OCI-LY7 (cell line): Measurements from ENCODE around the gene ZBED4. TPM values are rescaled to one million over a fixed set of nuclear protein-coding genes. Genes with fewer than 3 reads are reported as not detected.

Experiments
- BruUV-seq: library from RNA; stranded (reverse); fragments of 400-500 nt; replicated peaks from 2 replicates; lab custom pipeline; 2021; lab: Mats Ljungman, UMichigan
- CTCF ChIA-PET: fragments of 300-600 bp; sonication (Branson Sonifier 250); formaldehyde crosslinking; loops from one replicate; lab custom pipeline; 2022; ENCODE audit warnings: antibody characterized with exemption; ENCODE audit not compliant: unreplicated experiment; lab: Charles Lee
- POLR2A ChIA-PET: fragments of 300-600 bp; sonication (Branson Sonifier 250); formaldehyde crosslinking; loops from one replicate; lab custom pipeline; 2022; ENCODE audit warnings: antibody characterized with exemption; lab: Charles Lee
- DNase-seq: peaks from one replicate; pipeline ENCODE4 v3.0.0-alpha.2; 2015; ENCODE audit warnings: low spot score
- H2AFZ ChIP-seq: fragments of 200-600 bp; sonication (generic), shearing (Covaris generic); 2 replicates; pipeline ENCODE4 v1.6.1; 2014; ENCODE audit warnings: mild to moderate bottlenecking, antibody characterized with exemption, low read length, moderate library complexity
- H3K27ac ChIP-seq: fragments of 200-600 bp; sonication (generic); 2 replicates; pipeline ENCODE4 v1.5.1; 2014; ENCODE audit warnings: mixed run types, low read depth, mild to moderate bottlenecking, moderate library complexity, low read length, inconsistent platforms; ENCODE audit not compliant: poor library complexity, severe bottlenecking
- H3K36me3 ChIP-seq: fragments of 200-600 bp; sonication (generic); 2 replicates; pipeline ENCODE4 v1.6.1; 2014; ENCODE audit warnings: mild to moderate bottlenecking, antibody characterized with exemption, low read length, moderate library complexity, mixed read lengths; ENCODE audit not compliant: insufficient read depth
- H3K4me1 ChIP-seq: fragments of 200-600 bp; sonication (generic); 2 replicates; pipeline ENCODE4 v1.5.1; 2014; ENCODE audit warnings: mild to moderate bottlenecking, low read length; ENCODE audit not compliant: insufficient read depth, poor library complexity, severe bottlenecking
- H3K4me2 ChIP-seq: fragments of 200-600 bp; sonication (generic); 2 replicates; pipeline ENCODE4 v1.6.1; 2014; ENCODE audit warnings: mild to moderate bottlenecking, low read length
- H3K4me3 ChIP-seq: fragments of 200-600 bp; sonication (generic); 2 replicates; pipeline ENCODE4 v1.5.1; 2014; ENCODE audit warnings: mild to moderate bottlenecking, low read depth, low read length; ENCODE audit not compliant: poor library complexity, severe bottlenecking
- H3K79me2 ChIP-seq: fragments of 200-600 bp; sonication (generic); 2 replicates; pipeline ENCODE4 v1.6.1; 2016; ENCODE audit warnings: low read depth, mild to moderate bottlenecking, low read length, moderate library complexity, mixed read lengths; ENCODE audit not compliant: insufficient read depth
- H3K9me2 ChIP-seq: fragments of 200-600 bp; sonication (generic); 2 replicates; pipeline ENCODE4 v1.6.1; 2016; ENCODE audit warnings: mild to moderate bottlenecking, low read length, mixed read lengths; ENCODE audit not compliant: insufficient read depth
- H3K9me3 ChIP-seq: fragments of 200-600 bp; sonication (generic); 2 replicates; pipeline ENCODE4 v1.6.1; 2014; ENCODE audit warnings: mild to moderate bottlenecking, mixed run types, low read length, mixed read lengths
- H4K20me1 ChIP-seq: fragments of 200-600 bp; sonication (generic); 2 replicates; pipeline ENCODE4 v1.6.1; 2014; ENCODE audit warnings: mild to moderate bottlenecking, antibody characterized with exemption, low read length, moderate library complexity, mixed read lengths; ENCODE audit not compliant: insufficient read depth
- EZH2phosphoT487 ChIP-seq: fragments of 200-600 bp; sonication (generic); IDR thresholded peaks from 2 replicates; pipeline ENCODE4 v1.6.1; 2018; ENCODE audit warnings: low read depth, borderline replicate concordance, mild to moderate bottlenecking, mixed run types, antibody characterized with exemption, low read length, moderate library complexity, mixed read lengths
- intact Hi-C: fragments of 100-400 bp; cut with micrococcal nuclease; formaldehyde crosslinking; loops from one replicate; pipeline ENCODE4 v1.10.0; 2022; ENCODE audit not compliant: unreplicated experiment
- total RNA-seq, 2 experiments: library from RNA; depleted of rRNA in 1 of 2; stranded (reverse); fragments of >200 nt in 1 of 2; shearing (Covaris generic) in 1 of 2; gene quantifications; 2 replicates each; pipeline ENCODE4 v1.2.3, GENCODE V29; 2014 to 2022
- TF ChIP-seq, protein P1 (sequence below): fragments of 200-600 bp; sonication (generic); conservative IDR thresholded peaks from 2 replicates; pipeline ENCODE4 v1.5.1; 2014; ENCODE audit warnings: mild to moderate bottlenecking, antibody characterized with exemption, low read length, moderate library complexity, mixed read lengths

The ZBED4 gene
- total RNA-seq, 2 experiments from 2014 or later, result 30.4 to 31.6 TPM

DNA sequence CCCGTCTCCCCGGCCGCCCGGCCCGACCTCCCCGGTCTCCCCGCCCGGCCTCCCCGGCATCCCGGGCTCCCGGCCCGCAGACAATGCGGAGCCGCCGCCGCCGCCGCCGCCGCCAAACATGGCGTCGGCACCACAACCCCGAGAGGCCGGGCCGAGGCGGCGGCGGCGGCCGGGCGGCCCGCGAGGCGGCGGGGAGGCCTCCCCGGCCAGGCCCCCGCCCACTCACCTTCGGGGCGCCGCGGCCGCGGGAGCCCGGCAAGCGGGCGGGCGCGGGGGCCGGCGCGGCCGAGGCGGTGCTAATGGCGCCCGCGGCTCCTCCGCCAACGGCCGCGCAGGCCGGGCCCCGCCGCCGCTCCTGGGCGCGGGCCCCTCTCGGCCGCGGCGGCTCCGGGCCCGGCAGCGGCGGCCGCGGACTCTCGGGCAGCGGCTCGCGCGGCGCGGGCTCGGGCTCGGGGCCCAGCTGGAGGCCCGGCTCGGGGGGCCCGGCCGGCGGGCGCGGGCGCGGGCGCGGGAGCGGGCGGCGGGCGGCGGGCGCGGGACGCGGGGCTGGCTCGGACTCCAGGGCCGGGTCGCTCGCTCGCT is 26.3 kb upstream of the ZBED4 start:
- no peak for DNase-seq
- ChIA-PET CTCF (no interaction called here), POLR2A (no interaction called here)
- Histone ChIP-seq H3K9me3 (no peaks in the 10 kb centered on the region), H3K27ac (peak overlapping the region; percentile 61), H3K9me2 (no peaks in the 10 kb centered on the region), H3K4me2 (peak overlapping the region; percentile 92), H4K20me1 (peaks cover 15% of the 10 kb centered on the region; the same call in 1 of the 2 replicates), H3K4me1 (peaks cover 38% of the 10 kb centered on the region), H3K4me3 (peak overlapping the region; percentile 78), H2AFZ (no peak overlapping the region), H3K79me2 (peaks cover 41% of the 10 kb centered on the region), H3K36me3 (peaks cover 33% of the 10 kb centered on the region)
- BruUV-seq, result no TSS peak
- intact Hi-C loops, result loop anchor here (2.0 kb wide), 1 partner anchor 25 kb away; the partner anchor contains the start of gene ZBED4
- TF ChIP-seq, protein P1, sequence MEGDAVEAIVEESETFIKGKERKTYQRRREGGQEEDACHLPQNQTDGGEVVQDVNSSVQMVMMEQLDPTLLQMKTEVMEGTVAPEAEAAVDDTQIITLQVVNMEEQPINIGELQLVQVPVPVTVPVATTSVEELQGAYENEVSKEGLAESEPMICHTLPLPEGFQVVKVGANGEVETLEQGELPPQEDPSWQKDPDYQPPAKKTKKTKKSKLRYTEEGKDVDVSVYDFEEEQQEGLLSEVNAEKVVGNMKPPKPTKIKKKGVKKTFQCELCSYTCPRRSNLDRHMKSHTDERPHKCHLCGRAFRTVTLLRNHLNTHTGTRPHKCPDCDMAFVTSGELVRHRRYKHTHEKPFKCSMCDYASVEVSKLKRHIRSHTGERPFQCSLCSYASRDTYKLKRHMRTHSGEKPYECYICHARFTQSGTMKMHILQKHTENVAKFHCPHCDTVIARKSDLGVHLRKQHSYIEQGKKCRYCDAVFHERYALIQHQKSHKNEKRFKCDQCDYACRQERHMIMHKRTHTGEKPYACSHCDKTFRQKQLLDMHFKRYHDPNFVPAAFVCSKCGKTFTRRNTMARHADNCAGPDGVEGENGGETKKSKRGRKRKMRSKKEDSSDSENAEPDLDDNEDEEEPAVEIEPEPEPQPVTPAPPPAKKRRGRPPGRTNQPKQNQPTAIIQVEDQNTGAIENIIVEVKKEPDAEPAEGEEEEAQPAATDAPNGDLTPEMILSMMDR, result no peak
- no peak for TF ChIP-seq EZH2phosphoT487

DNA sequence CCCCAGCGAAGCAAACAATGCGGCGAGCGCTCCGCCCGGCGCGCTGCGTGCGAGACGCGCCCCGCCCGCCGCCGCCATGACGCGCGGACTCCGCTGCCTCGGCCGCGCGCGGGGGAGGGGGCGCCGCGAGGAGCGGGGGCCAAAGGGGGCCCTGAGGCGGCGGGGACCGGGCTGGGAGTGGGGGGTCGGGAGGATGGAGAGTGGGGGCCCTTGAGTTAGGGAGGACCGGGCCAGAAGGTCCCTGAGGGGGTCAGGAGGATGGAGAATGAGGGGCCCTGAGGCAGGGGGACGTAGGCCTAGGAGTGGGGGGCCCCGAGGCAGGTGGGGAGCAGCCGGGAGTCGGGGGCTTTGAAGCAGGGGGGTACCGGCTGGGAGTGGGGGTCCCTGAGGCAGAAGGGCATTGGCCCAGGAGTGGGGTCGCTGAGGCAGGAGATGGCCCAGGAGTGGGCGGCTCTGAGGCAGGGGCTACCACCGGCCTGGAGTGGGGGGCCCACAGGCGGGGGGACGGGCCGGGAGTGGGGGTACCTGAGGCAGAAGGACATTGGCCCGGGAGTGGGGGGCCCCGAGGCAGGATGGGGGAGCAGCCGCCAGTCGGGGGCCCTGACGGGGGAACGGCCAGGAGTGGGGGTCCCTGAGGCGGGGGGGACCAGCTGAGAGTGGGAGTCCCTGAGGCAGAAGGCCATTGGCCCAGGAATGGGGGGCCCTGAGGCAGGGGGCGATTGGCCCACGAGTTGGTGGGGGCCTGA is 25.6 kb upstream of the ZBED4 start, which contains the start of gene BRD1:
BRD1 (minus strand) TSS at position 21 of the 746 bp plus-strand sequence. CDS start 3,556 bp downstream, outside the sequence.
- Histone ChIP-seq H3K27ac (peak within 1 kb of the TSS; percentile 61), H3K4me1 (peaks cover 38% of the 10 kb centered on the region), H4K20me1 (peaks cover 15% of the 10 kb centered on the region; the same call in 1 of the 2 replicates), H3K9me2 (no peaks in the 10 kb centered on the region), H3K4me2 (peak within 1 kb of the TSS; percentile 92), H3K4me3 (peak within 1 kb of the TSS; percentile 78), H3K79me2 (peaks cover 34% of the 10 kb centered on the region), H2AFZ (peak within 1 kb of the TSS; percentile 90; the same call in 1 of the 2 replicates), H3K36me3 (peaks cover 26% of the 10 kb centered on the region), H3K9me3 (no peaks in the 10 kb centered on the region)
- DNase-seq, result peak; percentile 83
- TF ChIP-seq, protein P1, result no peak
- no peak for TF ChIP-seq EZH2phosphoT487
- BruUV-seq, result no TSS peak
- POLR2A ChIA-PET, result no interaction called here
- intact Hi-C loops, result loop anchor here (2.0 kb wide), 1 partner anchor 25 kb away; the partner anchor contains the start of gene ZBED4
- CTCF ChIA-PET, result no interaction called here
